Osteocyte (in vitro differentiated cells): Measurements from ENCODE around the gene SPATC1L. TPM values are rescaled to one million over a fixed set of nuclear protein-coding genes. Genes with fewer than 3 reads are reported as not detected.
A peak's percentile ranks its signal among the peaks of the same experiment; 100 is the strongest.

Experiments
- DNase-seq: peaks from one replicate; pipeline ENCODE4 v3.0.0; 2021; ENCODE audit warnings: mixed read lengths; ENCODE audit not compliant: unreplicated experiment; ENCODE audit errors: extremely low spot score
- H3K27ac Mint-ChIP-seq: one replicate; pipeline ENCODE4 v1.8.0; 2021; ENCODE audit warnings: mild to moderate bottlenecking, mixed read lengths; ENCODE audit not compliant: unreplicated experiment
- H3K27me3 Mint-ChIP-seq: one replicate; pipeline ENCODE4 v1.8.0; 2021; ENCODE audit warnings: mixed read lengths; ENCODE audit not compliant: unreplicated experiment
- H3K36me3 Mint-ChIP-seq: one replicate; pipeline ENCODE4 v1.8.0; 2021; ENCODE audit warnings: mixed read lengths; ENCODE audit not compliant: unreplicated experiment
- H3K4me1 Mint-ChIP-seq: one replicate; pipeline ENCODE4 v1.8.0; 2021; ENCODE audit warnings: mixed read lengths; ENCODE audit not compliant: unreplicated experiment
- H3K4me3 Mint-ChIP-seq: one replicate; pipeline ENCODE4 v1.8.0; 2021; ENCODE audit warnings: mild to moderate bottlenecking, moderate library complexity, mixed read lengths; ENCODE audit not compliant: unreplicated experiment
- H3K9me3 Mint-ChIP-seq: one replicate; pipeline ENCODE4 v1.8.0; 2021; ENCODE audit warnings: mixed read lengths; ENCODE audit not compliant: unreplicated experiment
- CTCF ChIP-seq: fragments of 200-600 bp; sonication (generic); IDR thresholded peaks from 2 replicates; pipeline ENCODE4 v1.5.0; 2021; ENCODE audit warnings: antibody characterized with exemption, mild to moderate bottlenecking, moderate library complexity
- total RNA-seq: library from RNA; stranded (reverse); gene quantifications from 2 replicates; pipeline ENCODE4 v1.2.1, GENCODE V29; 2021

SPATC1L gene
- total RNA-seq, 1 donor from 2014 or later: 18.9 TPM

- Mint-ChIP-seq H3K9me3 (no peaks in the 10 kb centered on the region), H3K27ac (no peak overlapping the region), H3K4me1 (no peaks in the 10 kb centered on the region), H3K27me3 (no peaks in the 10 kb centered on the region), H3K4me3 (no peak overlapping the region), H3K36me3 (no peaks in the 10 kb centered on the region)
- DNase-seq: peak; percentile 76
- TF ChIP-seq CTCF: no peak
Observed at GRCh38 chr21:46157987-46158451, 26.2 kb downstream of the SPATC1L start.

DNA sequence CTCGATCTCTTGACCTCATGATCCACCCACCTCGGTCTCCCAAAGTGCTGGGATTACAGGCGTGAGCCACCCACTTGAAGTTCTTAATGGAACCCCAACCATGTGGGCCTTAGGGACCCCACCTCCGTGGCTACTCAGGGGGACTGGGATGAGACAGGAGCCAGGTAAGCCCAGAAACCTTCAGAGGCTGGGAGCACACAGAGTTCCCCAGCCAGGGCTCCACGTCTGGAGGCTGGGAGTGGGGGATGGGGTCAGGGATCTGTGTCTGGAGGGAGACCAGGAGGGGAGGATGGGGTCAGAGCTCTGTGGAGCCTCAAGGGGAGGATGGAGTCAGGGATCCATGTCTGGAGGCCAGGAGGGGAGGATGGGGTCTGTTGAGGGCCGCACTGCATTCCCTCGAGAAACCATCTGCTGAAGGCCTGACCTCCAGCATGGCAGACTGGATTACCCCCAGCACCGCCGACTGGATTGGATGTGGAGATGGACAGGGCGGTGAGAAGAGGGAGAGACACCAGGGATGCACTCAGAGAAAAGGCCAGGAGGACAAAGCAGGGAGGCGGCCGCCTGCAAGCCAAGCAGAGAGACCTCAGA, 26.8 kb downstream of the SPATC1L start:
- H3K9me3 Mint-ChIP-seq: no peaks in the 10 kb centered on the region
- H3K4me3 Mint-ChIP-seq: no peak overlapping the region
- DNase-seq: no peak
- H3K4me1 Mint-ChIP-seq: no peaks in the 10 kb centered on the region
- H3K36me3 Mint-ChIP-seq: no peaks in the 10 kb centered on the region
- no peak overlapping the region for H3K27ac Mint-ChIP-seq
- TF ChIP-seq CTCF: no peak
- no peaks in the 10 kb centered on the region for H3K27me3 Mint-ChIP-seq

DNA sequence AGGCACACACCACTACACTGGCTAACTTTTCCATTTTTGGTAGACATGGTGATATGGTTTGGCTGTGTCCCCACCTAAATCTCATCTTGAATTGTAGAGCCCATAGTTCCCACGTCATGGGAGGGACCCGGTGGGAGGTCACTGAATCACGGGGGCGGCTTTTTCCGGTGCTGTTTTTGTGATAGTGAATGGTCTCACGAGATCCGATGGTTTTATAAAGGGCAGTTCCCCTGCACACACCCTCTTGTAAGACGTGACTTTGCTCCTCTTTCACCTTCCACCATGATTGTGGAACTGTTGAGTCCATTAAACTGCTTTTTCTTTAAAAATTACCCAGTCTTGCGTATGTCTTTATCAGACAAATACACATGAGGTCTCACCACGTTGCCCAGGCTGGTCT, 27.6 kb downstream of the SPATC1L start:
- no peak for TF ChIP-seq CTCF
- Mint-ChIP-seq H3K36me3 (no peaks in the 10 kb centered on the region), H3K4me1 (no peaks in the 10 kb centered on the region), H3K27ac (no peak overlapping the region), H3K9me3 (no peaks in the 10 kb centered on the region), H3K4me3 (no peak overlapping the region), H3K27me3 (no peaks in the 10 kb centered on the region)
- no peak for DNase-seq

- Mint-ChIP-seq H3K27me3 (no peaks in the 10 kb centered on the region), H3K4me1 (no peaks in the 10 kb centered on the region), H3K36me3 (no peaks in the 10 kb centered on the region), H3K9me3 (no peaks in the 10 kb centered on the region), H3K4me3 (no peak overlapping the region), H3K27ac (no peak overlapping the region)
- DNase-seq: no peak
- TF ChIP-seq CTCF: no peak
Observed at GRCh38 chr21:46156378-46156645, 27.9 kb downstream of the SPATC1L start.

DNA sequence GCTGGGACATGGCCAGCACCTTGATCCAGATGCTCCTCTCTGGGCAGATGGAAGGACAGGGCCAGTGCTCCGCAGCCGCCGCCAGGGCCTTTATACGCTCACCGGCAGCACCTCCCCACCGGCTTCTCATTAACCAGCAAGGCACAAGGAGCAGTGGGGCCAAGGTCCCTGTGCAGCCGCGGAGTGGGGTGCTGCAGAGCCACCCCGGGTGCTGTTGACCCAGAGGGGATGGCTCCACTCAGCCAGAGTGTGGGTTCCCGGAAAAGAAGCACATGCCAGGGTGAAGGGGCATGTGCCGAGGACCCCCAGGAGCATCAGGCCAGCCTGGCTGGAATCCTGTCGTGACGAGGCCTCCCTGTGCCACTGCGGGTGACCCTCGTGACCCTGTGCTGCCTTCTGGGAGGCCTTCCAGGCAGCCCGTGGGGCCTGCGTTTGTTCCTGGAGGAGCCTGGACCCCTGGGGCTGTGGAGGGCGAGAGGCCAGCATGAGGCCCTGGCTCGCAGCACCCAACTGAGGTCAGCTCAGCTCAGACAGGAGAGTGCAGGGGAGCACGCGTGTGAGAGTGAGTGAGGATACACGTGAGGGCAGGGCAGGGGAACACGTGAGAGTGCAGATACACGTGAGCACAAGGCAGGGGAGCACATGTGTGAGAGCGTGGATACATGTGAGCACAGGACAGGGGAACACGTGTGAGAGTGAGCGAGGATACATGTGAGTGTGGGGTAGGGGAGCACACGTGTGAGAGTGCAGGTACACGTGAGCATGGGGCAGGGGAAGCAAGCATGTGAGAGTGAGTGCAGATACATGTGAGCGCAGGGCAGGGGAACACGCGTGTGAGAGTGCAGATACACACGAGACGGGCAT, 28.5 kb downstream of the SPATC1L start, which contains the start of gene FTCD:
TSS of gene FTCD (minus strand) at position 66 of the 864 bp plus-strand sequence. CDS start at position 10, 56 bp downstream.
- Mint-ChIP-seq H3K27ac (no peak within 1 kb of the TSS), H3K36me3 (no peaks in the 10 kb centered on the region), H3K27me3 (no peaks in the 10 kb centered on the region), H3K4me3 (no peak within 1 kb of the TSS), H3K4me1 (no peaks in the 10 kb centered on the region), H3K9me3 (no peaks in the 10 kb centered on the region)
- DNase-seq: peak; percentile 82
- TF ChIP-seq CTCF: no peak
